GM23338 (cell line): Measurements from ENCODE around the gene HOXA11.

Source experiments
- CREB1 ChIP-seq: fragments of 250-450 bp; sonication (Bioruptor Pico); IDR thresholded peaks from 2 replicates; pipeline ENCODE4 v1.5.0; 2020; ENCODE audit warnings: low read depth, mild to moderate bottlenecking, moderate library complexity
- EZH2 ChIP-seq: fragments of 200-600 bp; sonication (generic); IDR thresholded peaks from one replicate; pipeline ENCODE4 v1.8.0; 2017; ENCODE audit warnings: antibody characterized with exemption, mild to moderate bottlenecking, low read depth; ENCODE audit not compliant: unreplicated experiment
- EZH2phosphoT487 ChIP-seq: fragments of 200-600 bp; sonication (generic); IDR thresholded peaks from one replicate; pipeline ENCODE4 v1.8.1; 2018; ENCODE audit warnings: antibody characterized with exemption; ENCODE audit not compliant: unreplicated experiment
- JUNB ChIP-seq: IDR thresholded peaks from one replicate; pipeline ENCODE4 v1.6.1; 2016; ENCODE audit warnings: antibody characterized with exemption; ENCODE audit not compliant: unreplicated experiment
- NANOG ChIP-seq: IDR thresholded peaks from 2 replicates; pipeline ENCODE4 v1.6.1; 2016; ENCODE audit warnings: antibody characterized with exemption, borderline replicate concordance
- POLR2AphosphoS5 ChIP-seq: IDR thresholded peaks from 2 replicates; pipeline ENCODE4 v1.6.1; 2016; ENCODE audit warnings: antibody characterized with exemption, low read depth
- STAT1 ChIP-seq: IDR thresholded peaks from one replicate; pipeline ENCODE4 v1.6.1; 2016; ENCODE audit warnings: antibody characterized with exemption; ENCODE audit not compliant: unreplicated experiment
- ZNF114 ChIP-seq: fragments of 250-450 bp; sonication (Bioruptor Pico); IDR thresholded peaks from 2 replicates; pipeline ENCODE4 v1.5.0; 2020; ENCODE audit warnings: mild to moderate bottlenecking, moderate library complexity
- ZNF331 ChIP-seq: fragments of 250-450 bp; sonication (Bioruptor Pico); IDR thresholded peaks from 2 replicates; pipeline ENCODE4 v1.5.0; 2020; ENCODE audit warnings: low read depth, mild to moderate bottlenecking, moderate library complexity
- TF ChIP-seq, protein P1 (sequence below), 2 experiments: fragments of 200-600 bp in 1 of 2; sonication (generic) in 1 of 2; conservative IDR thresholded peaks; 2 replicates each; pipeline versions ENCODE4 v1.5.1 to v1.6.1; 2016 to 2017; ENCODE audit warnings: antibody characterized with exemption in 2 of 2, low read depth in 2 of 2, mild to moderate bottlenecking in 2 of 2, moderate library complexity in 1 of 2
- TF ChIP-seq, protein P2 (sequence below): IDR thresholded peaks from 2 replicates; pipeline ENCODE4 v1.6.1; 2016; ENCODE audit warnings: antibody characterized with exemption
- TF ChIP-seq, protein P3 (sequence below): IDR thresholded peaks from one replicate; pipeline ENCODE4 v1.6.1; 2018; ENCODE audit warnings: antibody characterized with exemption; ENCODE audit not compliant: unreplicated experiment
- TF ChIP-seq, protein P4 (sequence below): fragments of 250-450 bp; sonication (Bioruptor Pico); IDR thresholded peaks from 2 replicates; pipeline ENCODE4 v1.5.0; 2020; ENCODE audit warnings: mild to moderate bottlenecking, moderate library complexity

DNA sequence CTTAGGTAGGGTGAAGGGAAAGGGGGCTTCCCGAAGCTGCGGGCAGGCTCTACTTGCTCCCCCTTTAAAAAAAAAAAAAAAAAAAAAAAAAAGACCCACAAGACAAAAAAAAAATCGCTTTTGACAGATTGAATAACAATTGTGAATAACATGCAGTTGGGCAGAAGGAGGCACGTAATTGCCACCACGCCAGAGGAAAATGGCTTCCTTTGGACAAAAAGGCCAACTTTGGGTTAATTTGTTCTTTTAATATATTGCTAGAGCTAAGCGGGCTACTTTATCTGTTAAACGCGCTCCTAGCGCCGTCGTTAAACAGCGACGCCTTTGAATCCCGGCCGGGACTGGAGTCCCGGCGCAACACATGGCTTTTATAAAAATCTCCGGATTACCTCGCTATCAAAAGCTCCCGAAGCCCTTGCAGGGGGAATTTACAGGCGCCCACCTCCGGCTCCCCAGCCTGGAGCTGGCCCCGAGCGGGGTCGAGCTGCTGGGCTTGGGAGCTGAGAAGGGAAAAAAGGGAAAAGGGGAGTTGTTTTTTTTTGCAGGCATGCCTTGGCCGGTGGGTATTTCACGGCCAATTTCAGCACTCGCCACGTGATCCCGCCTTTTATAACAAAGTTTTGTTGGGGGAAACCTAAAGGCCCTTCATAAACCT, 1.2 kb downstream of the HOXA11 start:
- TF ChIP-seq, protein P1, sequence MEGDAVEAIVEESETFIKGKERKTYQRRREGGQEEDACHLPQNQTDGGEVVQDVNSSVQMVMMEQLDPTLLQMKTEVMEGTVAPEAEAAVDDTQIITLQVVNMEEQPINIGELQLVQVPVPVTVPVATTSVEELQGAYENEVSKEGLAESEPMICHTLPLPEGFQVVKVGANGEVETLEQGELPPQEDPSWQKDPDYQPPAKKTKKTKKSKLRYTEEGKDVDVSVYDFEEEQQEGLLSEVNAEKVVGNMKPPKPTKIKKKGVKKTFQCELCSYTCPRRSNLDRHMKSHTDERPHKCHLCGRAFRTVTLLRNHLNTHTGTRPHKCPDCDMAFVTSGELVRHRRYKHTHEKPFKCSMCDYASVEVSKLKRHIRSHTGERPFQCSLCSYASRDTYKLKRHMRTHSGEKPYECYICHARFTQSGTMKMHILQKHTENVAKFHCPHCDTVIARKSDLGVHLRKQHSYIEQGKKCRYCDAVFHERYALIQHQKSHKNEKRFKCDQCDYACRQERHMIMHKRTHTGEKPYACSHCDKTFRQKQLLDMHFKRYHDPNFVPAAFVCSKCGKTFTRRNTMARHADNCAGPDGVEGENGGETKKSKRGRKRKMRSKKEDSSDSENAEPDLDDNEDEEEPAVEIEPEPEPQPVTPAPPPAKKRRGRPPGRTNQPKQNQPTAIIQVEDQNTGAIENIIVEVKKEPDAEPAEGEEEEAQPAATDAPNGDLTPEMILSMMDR (conservative IDR thresholded peaks at IDR 0.05; ENCODE audit: low read depth in 2 of 2): no peak
- TF ChIP-seq CREB1 (CRISPR knock-in tag) (no peak), POLR2AphosphoS5 (no peak), JUNB (no peak), EZH2 (peak; percentile 97), EZH2phosphoT487 (peak; percentile 73), STAT1 (no peak), ZNF331 (CRISPR knock-in tag) (no peak), NANOG (no peak), ZNF114 (no peak)
- TF ChIP-seq, protein P2, sequence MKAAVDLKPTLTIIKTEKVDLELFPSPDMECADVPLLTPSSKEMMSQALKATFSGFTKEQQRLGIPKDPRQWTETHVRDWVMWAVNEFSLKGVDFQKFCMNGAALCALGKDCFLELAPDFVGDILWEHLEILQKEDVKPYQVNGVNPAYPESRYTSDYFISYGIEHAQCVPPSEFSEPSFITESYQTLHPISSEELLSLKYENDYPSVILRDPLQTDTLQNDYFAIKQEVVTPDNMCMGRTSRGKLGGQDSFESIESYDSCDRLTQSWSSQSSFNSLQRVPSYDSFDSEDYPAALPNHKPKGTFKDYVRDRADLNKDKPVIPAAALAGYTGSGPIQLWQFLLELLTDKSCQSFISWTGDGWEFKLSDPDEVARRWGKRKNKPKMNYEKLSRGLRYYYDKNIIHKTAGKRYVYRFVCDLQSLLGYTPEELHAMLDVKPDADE: no peak
- TF ChIP-seq, protein P3, sequence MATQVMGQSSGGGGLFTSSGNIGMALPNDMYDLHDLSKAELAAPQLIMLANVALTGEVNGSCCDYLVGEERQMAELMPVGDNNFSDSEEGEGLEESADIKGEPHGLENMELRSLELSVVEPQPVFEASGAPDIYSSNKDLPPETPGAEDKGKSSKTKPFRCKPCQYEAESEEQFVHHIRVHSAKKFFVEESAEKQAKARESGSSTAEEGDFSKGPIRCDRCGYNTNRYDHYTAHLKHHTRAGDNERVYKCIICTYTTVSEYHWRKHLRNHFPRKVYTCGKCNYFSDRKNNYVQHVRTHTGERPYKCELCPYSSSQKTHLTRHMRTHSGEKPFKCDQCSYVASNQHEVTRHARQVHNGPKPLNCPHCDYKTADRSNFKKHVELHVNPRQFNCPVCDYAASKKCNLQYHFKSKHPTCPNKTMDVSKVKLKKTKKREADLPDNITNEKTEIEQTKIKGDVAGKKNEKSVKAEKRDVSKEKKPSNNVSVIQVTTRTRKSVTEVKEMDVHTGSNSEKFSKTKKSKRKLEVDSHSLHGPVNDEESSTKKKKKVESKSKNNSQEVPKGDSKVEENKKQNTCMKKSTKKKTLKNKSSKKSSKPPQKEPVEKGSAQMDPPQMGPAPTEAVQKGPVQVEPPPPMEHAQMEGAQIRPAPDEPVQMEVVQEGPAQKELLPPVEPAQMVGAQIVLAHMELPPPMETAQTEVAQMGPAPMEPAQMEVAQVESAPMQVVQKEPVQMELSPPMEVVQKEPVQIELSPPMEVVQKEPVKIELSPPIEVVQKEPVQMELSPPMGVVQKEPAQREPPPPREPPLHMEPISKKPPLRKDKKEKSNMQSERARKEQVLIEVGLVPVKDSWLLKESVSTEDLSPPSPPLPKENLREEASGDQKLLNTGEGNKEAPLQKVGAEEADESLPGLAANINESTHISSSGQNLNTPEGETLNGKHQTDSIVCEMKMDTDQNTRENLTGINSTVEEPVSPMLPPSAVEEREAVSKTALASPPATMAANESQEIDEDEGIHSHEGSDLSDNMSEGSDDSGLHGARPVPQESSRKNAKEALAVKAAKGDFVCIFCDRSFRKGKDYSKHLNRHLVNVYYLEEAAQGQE: no peak
- TF ChIP-seq, protein P4, sequence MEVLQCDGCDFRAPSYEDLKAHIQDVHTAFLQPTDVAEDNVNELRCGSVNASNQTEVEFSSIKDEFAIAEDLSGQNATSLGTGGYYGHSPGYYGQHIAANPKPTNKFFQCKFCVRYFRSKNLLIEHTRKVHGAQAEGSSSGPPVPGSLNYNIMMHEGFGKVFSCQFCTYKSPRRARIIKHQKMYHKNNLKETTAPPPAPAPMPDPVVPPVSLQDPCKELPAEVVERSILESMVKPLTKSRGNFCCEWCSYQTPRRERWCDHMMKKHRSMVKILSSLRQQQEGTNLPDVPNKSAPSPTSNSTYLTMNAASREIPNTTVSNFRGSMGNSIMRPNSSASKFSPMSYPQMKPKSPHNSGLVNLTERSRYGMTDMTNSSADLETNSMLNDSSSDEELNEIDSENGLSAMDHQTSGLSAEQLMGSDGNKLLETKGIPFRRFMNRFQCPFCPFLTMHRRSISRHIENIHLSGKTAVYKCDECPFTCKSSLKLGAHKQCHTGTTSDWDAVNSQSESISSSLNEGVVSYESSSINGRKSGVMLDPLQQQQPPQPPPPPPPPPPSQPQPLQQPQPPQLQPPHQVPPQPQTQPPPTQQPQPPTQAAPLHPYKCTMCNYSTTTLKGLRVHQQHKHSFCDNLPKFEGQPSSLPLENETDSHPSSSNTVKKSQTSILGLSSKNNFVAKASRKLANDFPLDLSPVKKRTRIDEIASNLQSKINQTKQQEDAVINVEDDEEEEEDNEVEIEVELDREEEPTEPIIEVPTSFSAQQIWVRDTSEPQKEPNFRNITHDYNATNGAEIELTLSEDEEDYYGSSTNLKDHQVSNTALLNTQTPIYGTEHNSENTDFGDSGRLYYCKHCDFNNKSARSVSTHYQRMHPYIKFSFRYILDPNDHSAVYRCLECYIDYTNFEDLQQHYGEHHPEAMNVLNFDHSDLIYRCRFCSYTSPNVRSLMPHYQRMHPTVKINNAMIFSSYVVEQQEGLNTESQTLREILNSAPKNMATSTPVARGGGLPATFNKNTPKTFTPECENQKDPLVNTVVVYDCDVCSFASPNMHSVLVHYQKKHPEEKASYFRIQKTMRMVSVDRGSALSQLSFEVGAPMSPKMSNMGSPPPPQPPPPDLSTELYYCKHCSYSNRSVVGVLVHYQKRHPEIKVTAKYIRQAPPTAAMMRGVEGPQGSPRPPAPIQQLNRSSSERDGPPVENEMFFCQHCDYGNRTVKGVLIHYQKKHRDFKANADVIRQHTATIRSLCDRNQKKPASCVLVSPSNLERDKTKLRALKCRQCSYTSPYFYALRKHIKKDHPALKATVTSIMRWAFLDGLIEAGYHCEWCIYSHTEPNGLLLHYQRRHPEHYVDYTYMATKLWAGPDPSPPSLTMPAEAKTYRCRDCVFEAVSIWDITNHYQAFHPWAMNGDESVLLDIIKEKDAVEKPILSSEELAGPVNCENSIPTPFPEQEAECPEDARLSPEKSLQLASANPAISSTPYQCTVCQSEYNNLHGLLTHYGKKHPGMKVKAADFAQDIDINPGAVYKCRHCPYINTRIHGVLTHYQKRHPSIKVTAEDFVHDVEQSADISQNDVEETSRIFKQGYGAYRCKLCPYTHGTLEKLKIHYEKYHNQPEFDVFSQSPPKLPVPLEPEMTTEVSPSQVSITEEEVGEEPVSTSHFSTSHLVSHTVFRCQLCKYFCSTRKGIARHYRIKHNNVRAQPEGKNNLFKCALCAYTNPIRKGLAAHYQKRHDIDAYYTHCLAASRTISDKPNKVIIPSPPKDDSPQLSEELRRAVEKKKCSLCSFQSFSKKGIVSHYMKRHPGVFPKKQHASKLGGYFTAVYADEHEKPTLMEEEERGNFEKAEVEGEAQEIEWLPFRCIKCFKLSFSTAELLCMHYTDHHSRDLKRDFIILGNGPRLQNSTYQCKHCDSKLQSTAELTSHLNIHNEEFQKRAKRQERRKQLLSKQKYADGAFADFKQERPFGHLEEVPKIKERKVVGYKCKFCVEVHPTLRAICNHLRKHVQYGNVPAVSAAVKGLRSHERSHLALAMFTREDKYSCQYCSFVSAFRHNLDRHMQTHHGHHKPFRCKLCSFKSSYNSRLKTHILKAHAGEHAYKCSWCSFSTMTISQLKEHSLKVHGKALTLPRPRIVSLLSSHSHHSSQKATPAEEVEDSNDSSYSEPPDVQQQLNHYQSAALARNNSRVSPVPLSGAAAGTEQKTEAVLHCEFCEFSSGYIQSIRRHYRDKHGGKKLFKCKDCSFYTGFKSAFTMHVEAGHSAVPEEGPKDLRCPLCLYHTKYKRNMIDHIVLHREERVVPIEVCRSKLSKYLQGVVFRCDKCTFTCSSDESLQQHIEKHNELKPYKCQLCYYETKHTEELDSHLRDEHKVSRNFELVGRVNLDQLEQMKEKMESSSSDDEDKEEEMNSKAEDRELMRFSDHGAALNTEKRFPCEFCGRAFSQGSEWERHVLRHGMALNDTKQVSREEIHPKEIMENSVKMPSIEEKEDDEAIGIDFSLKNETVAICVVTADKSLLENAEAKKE: no peak
